Measurements from ENCODE around the gene KRTAP10-7. TPM values are rescaled to one million over a fixed set of nuclear protein-coding genes. Genes with fewer than 3 reads are reported as not detected.

KRTAP10-7 gene
- total RNA-seq, 3 donors from 2014 or later = not detected

- H3K36me3 ChIP-seq = no peaks in the 10 kb centered on the region
- no peak for DNase-seq (ENCODE audit: low spot score in 2 of 2)
- H3K27ac ChIP-seq = no peak overlapping the region
- TF ChIP-seq POLR2A (IDR thresholded peaks at IDR 0.05) = no peak
- TF ChIP-seq CTCF (IDR thresholded peaks at IDR 0.05) = no peak
- no peak for TF ChIP-seq POLR2AphosphoS5 (IDR thresholded peaks at IDR 0.05)
- no peak overlapping the region for H3K4me3 ChIP-seq
- intact Hi-C loops (cut with DNase I; ENCODE audit: low total_unique reads) = no loop called here
- H3K4me1 ChIP-seq = no peaks in the 10 kb centered on the region
- H3K9me3 ChIP-seq = peaks cover 9 to 13% of the 10 kb centered on the region in 2 donors
- peaks cover 0 to 33% of the 10 kb centered on the region in 2 donors for H3K27me3 ChIP-seq
Measured at GRCh38 chr21:44649521-44650100, 49.2 kb downstream of the KRTAP10-7 start.

GRCh38 chr21:44650265-44650972 lies 50.0 kb downstream of the KRTAP10-7 start:
- no peak overlapping the region for H3K27ac ChIP-seq
- no peak for TF ChIP-seq POLR2AphosphoS5 (IDR thresholded peaks at IDR 0.05)
- no peaks in the 10 kb centered on the region for H3K4me1 ChIP-seq
- intact Hi-C loops (cut with DNase I; ENCODE audit: low total_unique reads) = no loop called here
- peaks cover 0 to 33% of the 10 kb centered on the region in 2 donors for H3K27me3 ChIP-seq
- H3K36me3 ChIP-seq = no peaks in the 10 kb centered on the region
- H3K9me3 ChIP-seq = peaks cover 1 to 8% of the 10 kb centered on the region in 2 donors
- H3K4me3 ChIP-seq = no peak overlapping the region
- DNase-seq (ENCODE audit: low spot score in 2 of 2) = no peak

GRCh38 chr21:44650973-44651675 lies 50.7 kb downstream of the KRTAP10-7 start:
- H3K9me3 ChIP-seq = peaks cover 2 to 11% of the 10 kb centered on the region in 2 donors

More at GRCh38 chr21:44650973-44651675, 50.7 kb downstream of the KRTAP10-7 start:
- DNase-seq (ENCODE audit: low spot score in 2 of 2) = no peak
- intact Hi-C loops (cut with DNase I; ENCODE audit: low total_unique reads) = no loop called here
- no peak overlapping the region for H3K27ac ChIP-seq
- TF ChIP-seq POLR2AphosphoS5 (IDR thresholded peaks at IDR 0.05) = no peak
- no peak for TF ChIP-seq POLR2A (IDR thresholded peaks at IDR 0.05)
- no peak for TF ChIP-seq CTCF (IDR thresholded peaks at IDR 0.05)
- no peaks in the 10 kb centered on the region for H3K4me1 ChIP-seq
- no peak overlapping the region for H3K4me3 ChIP-seq
- H3K27me3 ChIP-seq = peaks cover 0 to 33% of the 10 kb centered on the region in 2 donors
- no peaks in the 10 kb centered on the region for H3K36me3 ChIP-seq

Other genes starting within 250 kb of the KRTAP10-7 start
- gene TRPM2, start 247.0 kb upstream of the KRTAP10-7 start, total RNA-seq = 1 to 10 TPM; 4.3 to 7.9 (median 7.2) TPM
- gene LRRC3, start 145.1 kb upstream of the KRTAP10-7 start, total RNA-seq = 1 to 10 TPM; 1.6 to 6.4 (median 2.0) TPM
- gene KRTAP10-1, start 60.4 kb upstream of the KRTAP10-7 start, total RNA-seq = not detected
- gene KRTAP10-2, start 49.1 kb upstream of the KRTAP10-7 start, total RNA-seq = not detected
- not detected for gene KRTAP10-3, start 41.8 kb upstream of the KRTAP10-7 start, total RNA-seq
- gene KRTAP10-4, start 26.9 kb upstream of the KRTAP10-7 start, total RNA-seq = not detected
- not detected for gene KRTAP10-5, start 20.0 kb upstream of the KRTAP10-7 start, total RNA-seq
- gene KRTAP10-6, start 8.1 kb upstream of the KRTAP10-7 start, total RNA-seq = not detected
- not detected for gene KRTAP10-8, start 11.5 kb downstream of the KRTAP10-7 start, total RNA-seq
- gene KRTAP10-9, start 26.5 kb downstream of the KRTAP10-7 start, total RNA-seq = not detected
- gene KRTAP10-10, start 36.8 kb downstream of the KRTAP10-7 start, total RNA-seq = not detected
- gene KRTAP10-11, start 45.8 kb downstream of the KRTAP10-7 start, total RNA-seq = not detected
- gene KRTAP12-4, start 54.1 kb downstream of the KRTAP10-7 start, total RNA-seq = not detected
- not detected for gene KRTAP12-3, start 57.3 kb downstream of the KRTAP10-7 start, total RNA-seq
- not detected for gene KRTAP12-2, start 66.3 kb downstream of the KRTAP10-7 start, total RNA-seq
- gene KRTAP12-1, start 81.6 kb downstream of the KRTAP10-7 start, total RNA-seq = not detected
- gene KRTAP10-12, start 96.6 kb downstream of the KRTAP10-7 start, total RNA-seq = not detected
- gene TSPEAR, start 111.0 kb downstream of the KRTAP10-7 start, total RNA-seq = under 1 TPM in 1 of 3 donors, not detected in 2; 0.15 TPM
- 100 to 1,000 TPM in 1 of 3 donors, 10 to 100 TPM in 2; 84.8 to 128 (median 99.2) TPM for gene UBE2G2, start 201.2 kb downstream of the KRTAP10-7 start, total RNA-seq
- 10 to 100 TPM; 64.2 to 64.8 (median 64.4) TPM for gene SUMO3, start 217.5 kb downstream of the KRTAP10-7 start, total RNA-seq

Data from breast epithelium (tissue), 4 donors.